ENCODE results near the gene LRRC74A. TPM values are rescaled to one million over a fixed set of nuclear protein-coding genes. Genes with fewer than 3 reads are reported as not detected.

Gene LRRC74A
- total RNA-seq, 2 donors from 2014 or later = not detected

DNA sequence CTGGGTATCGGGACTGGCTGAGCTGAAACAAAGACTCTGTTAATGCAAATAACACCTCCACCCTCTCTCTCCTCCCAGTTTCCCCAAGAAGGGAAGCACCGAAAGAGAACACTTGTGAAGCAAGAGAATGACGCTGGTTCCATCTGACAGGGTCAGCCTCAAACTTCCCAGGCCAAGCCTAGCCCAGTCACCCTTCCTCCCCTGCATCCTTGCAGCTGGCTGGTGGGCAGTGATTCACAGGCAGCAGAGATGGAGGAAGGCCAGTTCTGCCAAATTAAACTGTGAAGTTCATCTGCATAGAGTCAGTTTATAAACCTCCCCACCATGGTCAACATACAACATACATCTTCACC is 2.8 kb downstream of the LRRC74A start:
- Mint-ChIP-seq H3K4me3 (no peak overlapping the region), H3K36me3 (ENCODE audit: low read depth) (no peaks in the 10 kb centered on the region), H3K27ac (peak overlapping the region; percentile 79), H3K9me3 (peaks cover 2% of the 10 kb centered on the region), H3K4me1 (peaks cover 26% of the 10 kb centered on the region), H3K27me3 (ENCODE audit: insufficient read depth) (peaks cover 5% of the 10 kb centered on the region)
- H3K4me1 ChIP-seq (ENCODE audit: control insufficient read depth, insufficient read depth, low read length) = peaks cover 21% of the 10 kb centered on the region
- H3K9ac ChIP-seq (ENCODE audit: extremely low read depth, low read length, poor library complexity, severe bottlenecking) = no peak overlapping the region
- H3K27me3 ChIP-seq (ENCODE audit: control insufficient read depth, insufficient read depth, low read length, poor library complexity, severe bottlenecking) = no peaks in the 10 kb centered on the region
- H3K4me3 ChIP-seq (ENCODE audit: low read length) = no peak overlapping the region
- DNase-seq = peak; percentile 75
- TF ChIP-seq, protein P1, sequence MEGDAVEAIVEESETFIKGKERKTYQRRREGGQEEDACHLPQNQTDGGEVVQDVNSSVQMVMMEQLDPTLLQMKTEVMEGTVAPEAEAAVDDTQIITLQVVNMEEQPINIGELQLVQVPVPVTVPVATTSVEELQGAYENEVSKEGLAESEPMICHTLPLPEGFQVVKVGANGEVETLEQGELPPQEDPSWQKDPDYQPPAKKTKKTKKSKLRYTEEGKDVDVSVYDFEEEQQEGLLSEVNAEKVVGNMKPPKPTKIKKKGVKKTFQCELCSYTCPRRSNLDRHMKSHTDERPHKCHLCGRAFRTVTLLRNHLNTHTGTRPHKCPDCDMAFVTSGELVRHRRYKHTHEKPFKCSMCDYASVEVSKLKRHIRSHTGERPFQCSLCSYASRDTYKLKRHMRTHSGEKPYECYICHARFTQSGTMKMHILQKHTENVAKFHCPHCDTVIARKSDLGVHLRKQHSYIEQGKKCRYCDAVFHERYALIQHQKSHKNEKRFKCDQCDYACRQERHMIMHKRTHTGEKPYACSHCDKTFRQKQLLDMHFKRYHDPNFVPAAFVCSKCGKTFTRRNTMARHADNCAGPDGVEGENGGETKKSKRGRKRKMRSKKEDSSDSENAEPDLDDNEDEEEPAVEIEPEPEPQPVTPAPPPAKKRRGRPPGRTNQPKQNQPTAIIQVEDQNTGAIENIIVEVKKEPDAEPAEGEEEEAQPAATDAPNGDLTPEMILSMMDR (conservative IDR thresholded peaks at IDR 0.05) = no peak
- 28 to 57% methylated on average over 1 to 3 of the region's 3 CpGs for WGBS, 2 experiments (ENCODE audit: insufficient coverage in 1 of 2, insufficient read length in 1 of 2)
- H3K9me3 ChIP-seq (ENCODE audit: control insufficient read depth, low read length) = no peaks in the 10 kb centered on the region
- no peak overlapping the region for H3K27ac ChIP-seq (ENCODE audit: low read depth, low read length)
- no peaks in the 10 kb centered on the region for H3K36me3 ChIP-seq (ENCODE audit: control insufficient read depth, insufficient read depth, low read length)

DNA sequence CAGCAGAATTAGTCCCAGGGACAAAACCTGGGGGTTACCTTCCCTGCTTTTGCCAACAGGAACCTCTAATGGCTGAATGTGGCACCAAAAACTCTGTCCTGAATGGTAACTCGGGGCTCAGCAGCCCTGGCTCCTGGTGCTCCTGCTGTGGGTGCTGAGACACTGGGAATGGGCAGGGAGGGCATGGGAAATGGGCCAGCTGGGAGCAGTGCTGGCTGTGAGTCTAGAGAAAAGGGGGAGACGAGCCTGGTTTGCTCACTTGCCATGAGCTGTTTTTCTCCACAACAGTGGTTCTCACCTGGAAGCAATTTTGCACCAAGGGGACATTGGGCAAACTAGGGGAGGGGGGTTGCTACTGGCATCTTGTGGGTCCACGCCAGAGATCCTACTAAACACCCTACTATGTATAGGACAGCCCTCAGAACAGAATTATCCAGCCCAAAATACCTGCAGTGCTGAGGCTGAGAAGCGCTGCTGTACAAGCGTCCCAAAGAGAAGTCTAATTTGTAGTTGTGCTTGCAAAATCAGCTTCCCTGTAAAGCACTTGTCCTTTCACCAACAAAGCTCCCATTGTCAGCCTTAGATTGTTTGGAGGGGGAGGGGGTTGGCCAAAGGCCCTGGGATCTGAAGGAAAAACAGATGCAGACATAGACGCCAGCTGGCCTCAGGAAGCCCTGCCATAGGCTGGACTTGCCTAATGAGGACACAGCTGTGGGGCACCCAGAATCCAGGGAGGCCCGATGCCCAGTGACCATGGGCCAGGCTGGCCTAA is 3.6 kb downstream of the LRRC74A start:
- no peak overlapping the region for H3K9ac ChIP-seq (ENCODE audit: extremely low read depth, low read length, poor library complexity, severe bottlenecking)
- DNase-seq = no peak
- Mint-ChIP-seq H3K4me1 (peaks cover 33% of the 10 kb centered on the region), H3K36me3 (ENCODE audit: low read depth) (no peaks in the 10 kb centered on the region), H3K27me3 (ENCODE audit: insufficient read depth) (peaks cover 2% of the 10 kb centered on the region), H3K27ac (no peak overlapping the region), H3K9me3 (no peaks in the 10 kb centered on the region), H3K4me3 (no peak overlapping the region)
- TF ChIP-seq, protein P1 (conservative IDR thresholded peaks at IDR 0.05) = no peak
- H3K36me3 ChIP-seq (ENCODE audit: control insufficient read depth, insufficient read depth, low read length) = no peaks in the 10 kb centered on the region
- peaks cover 24% of the 10 kb centered on the region for H3K4me1 ChIP-seq (ENCODE audit: control insufficient read depth, insufficient read depth, low read length)
- peak overlapping the region; percentile 83 for H3K27ac ChIP-seq (ENCODE audit: low read depth, low read length)
- H3K9me3 ChIP-seq (ENCODE audit: control insufficient read depth, low read length) = no peaks in the 10 kb centered on the region
- H3K4me3 ChIP-seq (ENCODE audit: low read length) = peak overlapping the region; percentile 25
- H3K27me3 ChIP-seq (ENCODE audit: control insufficient read depth, insufficient read depth, low read length, poor library complexity, severe bottlenecking) = no peaks in the 10 kb centered on the region
- WGBS, 2 experiments (ENCODE audit: insufficient coverage in 1 of 2, insufficient read length in 1 of 2) = 61 to 81% methylated on average over 2 to 7 of the region's 7 CpGs

DNA sequence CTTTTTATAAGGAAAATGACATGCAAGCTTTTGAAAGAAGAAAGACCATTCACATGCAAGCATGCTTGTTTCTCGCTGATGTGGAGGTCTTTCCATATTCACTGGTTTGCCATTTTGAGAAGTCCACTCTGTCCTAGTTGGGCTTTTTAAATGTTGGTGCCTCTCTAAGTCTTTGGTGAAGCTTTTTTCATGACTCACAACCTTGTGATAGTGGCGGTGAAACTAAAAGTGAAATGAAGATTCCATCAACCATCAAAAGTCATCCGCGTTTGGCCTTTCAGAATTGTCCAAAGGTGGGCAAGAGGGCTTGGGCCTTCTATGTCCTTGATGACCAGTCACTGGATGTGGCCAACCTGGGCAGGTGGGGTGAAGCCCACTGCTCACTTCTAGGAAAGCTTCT is 4.3 kb downstream of the LRRC74A start:
- H3K9me3 Mint-ChIP-seq = no peaks in the 10 kb centered on the region
- WGBS, 2 experiments (ENCODE audit: insufficient coverage in 1 of 2, insufficient read length in 1 of 2) = 89 to 95% methylated on average over 4 of the region's 4 CpGs
- DNase-seq = no peak
- Histone ChIP-seq H3K9ac (ENCODE audit: extremely low read depth, low read length, poor library complexity, severe bottlenecking) (no peak overlapping the region), H3K27ac (ENCODE audit: low read depth, low read length) (no peak overlapping the region), H3K9me3 (ENCODE audit: control insufficient read depth, low read length) (no peaks in the 10 kb centered on the region), H3K27me3 (ENCODE audit: control insufficient read depth, insufficient read depth, low read length, poor library complexity, severe bottlenecking) (no peaks in the 10 kb centered on the region), H3K4me3 (ENCODE audit: low read length) (no peak overlapping the region), H3K36me3 (ENCODE audit: control insufficient read depth, insufficient read depth, low read length) (no peaks in the 10 kb centered on the region), H3K4me1 (ENCODE audit: control insufficient read depth, insufficient read depth, low read length) (peaks cover 24% of the 10 kb centered on the region)
- no peaks in the 10 kb centered on the region for H3K27me3 Mint-ChIP-seq (ENCODE audit: insufficient read depth)
- no peaks in the 10 kb centered on the region for H3K36me3 Mint-ChIP-seq (ENCODE audit: low read depth)
- H3K4me3 Mint-ChIP-seq = no peak overlapping the region
- TF ChIP-seq, protein P1 (conservative IDR thresholded peaks at IDR 0.05) = no peak
- no peak overlapping the region for H3K27ac Mint-ChIP-seq
- peaks cover 33% of the 10 kb centered on the region for H3K4me1 Mint-ChIP-seq

Measured in endodermal cell (in vitro differentiated cells).